ENCODE measurements around the gene MCM5.

DNA sequence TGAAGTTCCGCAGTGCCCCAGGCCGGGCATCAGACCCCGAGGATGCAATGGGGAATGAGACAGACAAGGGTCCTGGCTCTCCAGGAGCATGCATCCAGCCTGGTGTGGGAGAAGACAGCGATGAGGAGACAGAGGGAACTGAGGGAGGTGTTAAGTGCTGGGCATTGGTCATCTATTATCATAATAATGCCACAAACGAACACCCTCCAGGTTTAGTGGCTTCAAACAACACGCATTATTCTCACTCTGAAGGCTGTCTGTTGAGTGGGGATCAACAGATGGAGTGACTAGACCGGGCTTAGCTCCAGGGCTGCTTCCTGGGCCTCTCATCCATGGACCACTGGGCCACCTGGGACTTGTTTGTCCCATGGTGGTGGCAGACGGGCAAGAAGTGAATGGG lies 48.6 kb downstream of the MCM5 start:
- TF ChIP-seq, protein P1, sequence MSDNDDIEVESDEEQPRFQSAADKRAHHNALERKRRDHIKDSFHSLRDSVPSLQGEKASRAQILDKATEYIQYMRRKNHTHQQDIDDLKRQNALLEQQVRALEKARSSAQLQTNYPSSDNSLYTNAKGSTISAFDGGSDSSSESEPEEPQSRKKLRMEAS (IDR thresholded peaks at IDR 0.05): no peak
- TF ChIP-seq EGR1 (IDR thresholded peaks at IDR 0.05) (no peak), CEBPB (IDR thresholded peaks at IDR 0.05) (no peak), CREB1 (IDR thresholded peaks at IDR 0.05; ENCODE audit: low read depth) (no peak), YY1 (IDR thresholded peaks at IDR 0.05; ENCODE audit: low read depth) (no peak), TAF1 (IDR thresholded peaks at IDR 0.05; ENCODE audit: low read depth) (no peak), EP300 (IDR thresholded peaks at IDR 0.05; ENCODE audit: borderline replicate concordance) (no peak), ZBTB7A (IDR thresholded peaks at IDR 0.05; ENCODE audit: low read depth) (no peak), TEAD4 (IDR thresholded peaks at IDR 0.05) (no peak), FOXM1 (IDR thresholded peaks at IDR 0.05; ENCODE audit: borderline replicate concordance, low read depth) (no peak)
- TF ChIP-seq, protein P2, sequence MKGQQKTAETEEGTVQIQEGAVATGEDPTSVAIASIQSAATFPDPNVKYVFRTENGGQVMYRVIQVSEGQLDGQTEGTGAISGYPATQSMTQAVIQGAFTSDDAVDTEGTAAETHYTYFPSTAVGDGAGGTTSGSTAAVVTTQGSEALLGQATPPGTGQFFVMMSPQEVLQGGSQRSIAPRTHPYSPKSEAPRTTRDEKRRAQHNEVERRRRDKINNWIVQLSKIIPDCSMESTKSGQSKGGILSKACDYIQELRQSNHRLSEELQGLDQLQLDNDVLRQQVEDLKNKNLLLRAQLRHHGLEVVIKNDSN (IDR thresholded peaks at IDR 0.05): no peak

All from Ishikawa (cell line).